H1 (cell line): Measurements from ENCODE around the gene PLCB3. TPM values are rescaled to one million over a fixed set of nuclear protein-coding genes. Genes with fewer than 3 reads are reported as not detected.

ENCODE experiments used
- polyA plus RNA-seq, 7 experiments: library from polyadenylated mRNA; depleted of rRNA in 3 of 7; stranded (reverse) in 5 of 7; unstranded in 2 of 7; fragments of >200 nt in 5 of 7; fragments of 200-250 nt in 2 of 7; gene quantifications; 1 replicate in 5 of 7; 2 replicates in 1 of 7; 4 replicates in 1 of 7; pipeline versions ENCODE4 v1.2.1 to v1.2.3, GENCODE V29; 2011 to 2013; ENCODE audit warnings: missing spikeins in 2 of 7, mixed read lengths in 2 of 7
- total RNA-seq: library from RNA; stranded (reverse); fragmentation: NEBNext Ultra II Directional; extraction: Animal tissue kit (Norgen Biotek cat#: 25700); gene quantifications from 2 replicates; pipeline ENCODE4 v1.2.1, GENCODE V29; 2021
- TF ChIP-seq, protein P1 (sequence below): IDR thresholded peaks from 2 replicates; pipeline ENCODE4 v1.6.1; 2011; ENCODE audit warnings: low read depth, mild to moderate bottlenecking, low read length; ENCODE audit not compliant: insufficient read depth

The PLCB3 gene
- total and polyA plus RNA-seq, 2 of the 8 experiments (the other 6 are each of a cell fraction or from before 2014, with no cell fraction given), result 47.2 to 104 TPM

DNA sequence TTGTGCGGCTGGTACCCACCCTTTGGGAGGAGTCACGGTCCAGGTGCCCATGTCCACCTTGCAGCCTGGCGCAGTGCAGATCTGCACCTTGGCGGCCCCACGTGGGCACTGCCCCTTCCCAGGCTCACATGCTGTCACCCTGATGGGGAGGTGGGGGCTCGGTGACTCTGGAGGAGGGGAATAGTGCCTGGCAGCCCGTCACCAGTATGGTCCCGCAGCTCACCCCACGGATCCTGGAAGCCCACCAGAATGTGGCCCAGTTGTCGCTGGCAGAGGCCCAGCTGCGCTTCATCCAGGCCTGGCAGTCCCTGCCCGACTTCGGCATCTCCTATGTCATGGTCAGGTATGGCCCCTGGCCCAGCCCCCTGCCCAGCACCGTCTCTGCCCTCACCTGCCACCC lies 30.5 kb upstream of the PLCB3 start (continued):
- TF ChIP-seq, protein P1, sequence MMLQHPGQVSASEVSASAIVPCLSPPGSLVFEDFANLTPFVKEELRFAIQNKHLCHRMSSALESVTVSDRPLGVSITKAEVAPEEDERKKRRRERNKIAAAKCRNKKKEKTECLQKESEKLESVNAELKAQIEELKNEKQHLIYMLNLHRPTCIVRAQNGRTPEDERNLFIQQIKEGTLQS, result no peak
